IPS DF 19.7 (cell line): ENCODE results near the gene NPR2.

ENCODE experiments used
- DNase-seq: peaks from one replicate; pipeline ENCODE4 v3.0.0-alpha.2; 2013; ENCODE audit warnings: low read depth, low spot score

Gene NPR2

GRCh38 chr9:35858458-35858857, 67.1 kb downstream of the NPR2 start:
- DNase-seq: no peak
